GM19238 (cell line): ENCODE results near the gene HS3ST6.
"Not testable (repeated sequence)": the region's sequence is repeated elsewhere in the genome, so short reads cannot be mapped to it uniquely, and the experiment has no call there.

Experiments used
- DNase-seq: peaks from one replicate; pipeline ENCODE4 v3.0.0; 2011; ENCODE audit warnings: low spot score; ENCODE audit not compliant: insufficient read length

HS3ST6 gene

GRCh38 chr16:1926271-1926670 lies 8.1 kb upstream of the HS3ST6 start:
- no peak for DNase-seq

- DNase-seq = no peak
These were observed 5.9 kb upstream of the HS3ST6 start for GRCh38 chr16:1924095-1924494.

DNA sequence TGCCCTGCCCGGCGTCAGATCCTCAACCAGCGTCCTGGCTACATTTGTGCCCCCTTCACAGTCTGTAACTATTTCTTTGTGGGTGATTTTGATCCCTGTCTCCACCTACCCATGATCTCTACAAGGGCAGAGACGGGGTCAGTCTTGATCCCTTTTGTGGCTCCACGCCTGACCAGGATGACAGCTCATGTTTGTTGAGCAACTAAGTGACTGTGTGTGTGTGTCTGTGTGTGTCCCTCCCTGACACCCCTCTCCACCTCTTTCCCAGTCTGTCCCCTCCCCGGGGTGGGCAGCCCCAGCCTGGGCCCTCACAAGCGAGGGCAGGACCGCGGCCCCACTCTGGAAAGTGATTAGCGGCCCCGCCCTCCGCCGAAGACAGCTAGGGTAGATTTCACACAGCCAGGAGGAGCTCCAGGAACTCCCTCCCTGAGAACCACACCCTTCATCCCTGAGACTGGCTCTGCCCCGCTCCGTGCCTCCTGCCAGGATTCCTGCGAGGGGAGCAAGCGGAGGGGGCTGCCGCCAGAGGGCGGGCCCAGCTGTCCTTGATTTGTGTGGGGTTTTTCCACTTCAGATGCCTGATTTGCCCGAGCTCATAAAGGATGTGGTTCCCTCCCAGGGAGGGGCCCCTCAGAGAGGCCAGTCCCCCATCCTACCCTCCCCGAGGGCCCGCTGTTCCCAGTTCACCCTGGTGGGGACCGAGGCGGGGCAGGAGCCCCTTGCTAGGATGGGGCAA lies 5.3 kb upstream of the HS3ST6 start:
- DNase-seq = no peak

- no peak for DNase-seq
These were observed 4.1 kb upstream of the HS3ST6 start for GRCh38 chr16:1922357-1922756.

GRCh38 chr16:1920727-1921171 lies 2.5 kb upstream of the HS3ST6 start:
- no peak for DNase-seq

GRCh38 chr16:1920122-1920521 lies 1.9 kb upstream of the HS3ST6 start:
- not testable (repeated sequence) for DNase-seq

DNA sequence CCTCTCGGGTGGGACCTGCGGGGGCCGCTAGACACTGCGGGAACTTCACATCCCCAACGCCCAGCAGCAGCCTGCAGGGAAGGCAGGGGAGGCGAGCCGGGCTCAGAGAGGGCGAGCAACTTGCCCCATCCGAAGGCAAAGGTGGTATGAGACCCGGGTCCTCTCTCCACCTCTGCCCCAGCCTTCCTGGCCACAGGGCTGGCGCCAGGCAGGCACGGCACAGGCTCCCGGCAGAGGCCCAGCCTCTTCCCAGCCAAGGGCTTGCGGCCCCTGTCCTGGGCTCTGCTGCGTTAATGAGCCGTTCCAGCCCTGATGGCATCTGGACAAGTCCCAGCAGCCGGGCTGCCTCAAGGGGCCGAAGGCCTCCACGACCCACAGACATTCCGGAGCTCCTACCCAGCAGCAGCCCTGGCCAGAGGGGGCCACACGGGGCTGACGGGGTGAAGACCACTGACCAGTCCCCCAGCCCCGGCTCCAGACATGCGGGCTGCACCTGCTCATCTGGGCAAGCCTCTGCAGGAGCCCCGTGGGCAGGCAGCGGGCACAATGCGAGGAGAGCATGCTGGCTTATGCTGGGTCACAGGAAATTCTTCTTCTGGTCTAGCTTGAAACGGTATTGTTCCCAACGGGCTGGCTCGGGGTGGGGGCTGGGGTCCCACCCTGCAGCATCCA lies 1.2 kb upstream of the HS3ST6 start:
- DNase-seq = no peak

- no peak for DNase-seq
These were observed 407 bp downstream of the HS3ST6 start for GRCh38 chr16:1917665-1918350.

GRCh38 chr16:1917056-1917664 lies 1.1 kb downstream of the HS3ST6 start:
- no peak for DNase-seq

DNA sequence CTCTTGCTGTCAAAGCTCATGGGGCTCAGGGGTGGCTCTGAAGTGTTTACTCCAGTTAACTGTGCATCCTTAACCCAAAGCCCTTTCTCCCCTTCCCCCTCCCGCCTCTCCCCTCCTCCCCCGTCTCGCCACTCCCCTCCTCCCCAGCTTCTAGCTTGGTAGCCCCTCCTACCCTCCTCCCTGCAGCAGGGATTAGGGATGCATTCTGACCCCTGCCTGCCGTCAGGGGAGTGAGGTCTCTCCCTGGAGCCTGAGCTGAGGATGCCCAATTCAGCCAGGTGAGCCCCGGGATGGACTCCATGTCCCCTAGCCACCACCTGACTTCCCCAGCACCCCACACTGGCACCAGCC lies 1.6 kb downstream of the HS3ST6 start:
- DNase-seq = no peak

- DNase-seq = no peak
These were observed 2.2 kb downstream of the HS3ST6 start for GRCh38 chr16:1915732-1916639.

- no peak for DNase-seq
These were observed 3.2 kb downstream of the HS3ST6 start for GRCh38 chr16:1914988-1915387.

DNA sequence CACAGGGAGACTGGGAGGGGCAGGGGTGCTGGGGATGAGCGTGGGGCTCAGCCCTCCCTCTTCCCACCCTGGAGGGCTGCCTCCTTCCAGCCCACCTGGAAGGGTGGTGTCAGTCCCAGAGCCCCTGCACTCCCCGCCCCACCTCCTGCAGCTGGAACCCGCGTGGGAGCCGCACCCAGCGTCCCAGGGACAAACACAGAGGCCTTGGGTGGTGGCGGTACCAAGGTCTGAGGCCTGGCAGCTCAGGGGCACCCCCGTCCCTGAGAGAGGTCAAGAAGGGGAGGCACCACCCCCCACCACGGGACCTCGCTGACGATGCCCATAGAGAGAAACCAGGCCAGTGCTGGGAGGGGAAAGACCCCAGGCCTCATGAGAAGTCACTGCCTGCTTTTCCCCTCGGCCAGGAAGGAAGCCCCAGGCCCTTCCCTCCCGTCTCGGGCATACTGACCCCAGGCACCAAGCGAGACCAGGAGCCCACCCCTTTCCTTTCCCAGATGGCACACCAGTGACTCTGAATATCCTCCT lies 4.1 kb downstream of the HS3ST6 start:
- DNase-seq = no peak

GRCh38 chr16:1913327-1914083 lies 4.7 kb downstream of the HS3ST6 start:
- no peak for DNase-seq

GRCh38 chr16:1912215-1912543 lies 6.0 kb downstream of the HS3ST6 start:
- no peak for DNase-seq

DNA sequence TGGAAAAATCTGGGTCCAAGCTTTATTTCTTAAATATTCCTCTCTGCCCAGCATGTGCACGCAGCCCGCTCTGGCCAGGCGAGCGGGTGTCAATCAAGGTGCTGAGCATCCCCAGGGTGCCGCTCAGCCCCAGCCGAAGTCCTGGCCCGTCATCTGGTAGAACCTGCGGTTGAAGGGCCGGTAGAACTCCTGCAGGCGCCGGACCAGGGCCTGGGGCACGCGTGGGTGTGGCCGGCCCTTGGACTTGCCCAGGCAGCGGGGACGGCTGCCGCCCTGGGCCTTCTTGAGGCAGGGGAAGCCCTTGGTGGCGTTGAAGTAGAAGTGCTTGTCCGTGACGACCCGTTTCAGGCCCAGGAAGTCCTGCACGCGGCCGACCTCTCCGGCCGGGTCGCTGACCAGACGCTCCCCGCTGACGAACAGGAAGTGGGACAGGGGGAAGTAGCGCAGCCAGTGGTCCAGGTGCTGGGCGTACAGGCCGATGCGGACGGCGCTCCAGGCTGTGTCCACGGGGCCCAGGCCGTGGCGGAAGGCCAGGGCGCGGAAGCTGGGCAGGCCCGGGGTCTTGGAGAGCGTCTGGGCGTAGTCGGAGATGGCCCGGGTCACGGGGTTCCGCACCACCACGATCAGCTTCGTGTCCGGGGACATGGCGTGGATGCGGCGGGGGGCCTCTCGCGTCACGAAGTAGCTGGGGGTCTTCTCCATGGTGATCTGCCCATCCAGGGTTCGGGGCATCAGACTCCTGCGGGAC lies 6.6 kb downstream of the HS3ST6 start:
- DNase-seq = no peak

DNA sequence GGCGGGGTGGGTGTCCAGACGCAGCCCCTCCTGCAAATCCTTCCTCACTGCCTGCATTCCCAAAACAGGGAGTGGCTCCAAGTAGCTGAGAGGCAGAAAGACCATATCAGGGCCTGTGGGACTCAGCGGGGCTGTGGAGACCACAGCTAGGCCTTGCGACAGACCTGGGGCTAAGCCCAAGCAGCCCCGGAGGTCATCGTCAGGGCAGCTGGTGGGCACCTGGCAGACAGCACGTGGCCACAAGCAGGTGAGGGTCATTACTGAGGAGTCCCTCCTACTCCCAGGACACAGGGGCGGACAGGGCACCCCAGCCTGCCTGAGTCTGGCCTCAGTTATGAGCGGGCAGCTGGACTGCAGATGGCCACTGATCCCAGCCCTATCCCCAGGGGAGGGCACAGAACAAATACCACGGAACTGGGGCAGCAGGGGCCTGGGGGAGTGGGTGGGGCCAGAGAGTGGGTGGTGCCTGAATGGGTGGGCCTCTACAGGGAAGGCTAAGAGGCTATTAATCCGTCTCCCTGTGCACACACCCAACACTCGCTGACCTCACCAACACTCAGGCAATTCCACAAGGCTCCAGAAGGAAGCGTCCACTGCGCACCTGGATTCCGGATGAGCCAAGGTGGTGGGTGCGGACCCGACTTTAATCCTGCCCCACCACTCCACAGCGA lies 8.5 kb downstream of the HS3ST6 start:
- no peak for DNase-seq

- no peak for DNase-seq
These were observed 9.2 kb downstream of the HS3ST6 start for GRCh38 chr16:1908983-1909382.

GRCh38 chr16:1908184-1908583 lies 10.0 kb downstream of the HS3ST6 start:
- no peak for DNase-seq
